ENCODE results near the gene NEDD4L. TPM values are rescaled to one million over a fixed set of nuclear protein-coding genes. Genes with fewer than 3 reads are reported as not detected.

NEDD4L gene
- total and polyA plus RNA-seq, 4 donors, result 10.2 to 20.3 (median 13.2) TPM

DNA sequence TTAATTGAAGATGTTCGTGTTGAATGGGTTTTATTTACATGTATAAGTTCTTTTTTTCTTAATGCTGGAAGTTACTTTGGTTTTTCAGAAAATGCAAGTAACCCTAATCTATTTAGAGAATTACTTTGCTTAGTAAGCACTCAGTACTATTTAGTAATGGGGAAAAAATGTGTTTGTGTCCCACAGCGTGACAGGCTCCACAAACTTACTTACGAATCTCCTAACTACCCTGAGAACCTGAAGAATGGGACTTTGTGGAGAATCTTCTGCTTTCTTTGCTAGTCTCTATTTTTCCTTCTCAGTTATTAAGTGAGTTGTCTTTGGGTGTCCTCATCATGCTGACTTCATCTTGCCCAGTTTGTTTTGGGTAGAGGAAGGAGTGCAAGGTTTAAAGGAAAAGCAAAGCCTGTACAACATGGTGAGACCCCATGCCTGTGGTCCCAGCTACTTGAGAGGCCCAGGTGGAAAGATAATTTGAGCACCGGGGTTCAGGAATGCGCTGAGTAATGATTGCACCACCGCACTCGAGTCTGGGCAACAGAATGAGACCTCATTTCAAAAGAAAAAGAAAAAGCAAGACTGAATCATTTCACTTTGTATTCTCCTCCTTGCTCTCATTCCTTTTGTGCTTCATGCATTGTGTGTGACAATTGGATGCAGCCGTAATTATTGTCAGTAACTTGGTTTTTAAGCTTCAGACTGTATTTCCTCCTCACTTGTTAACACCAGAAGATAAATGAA lies 10.2 kb downstream of the NEDD4L start:
- Histone ChIP-seq H3K36me3 (ENCODE audit: control insufficient read depth in 4 of 4, insufficient read depth in 3 of 4, low read depth in 1 of 4, low read length in 3 of 4) (no peaks in the 10 kb centered on the region), H3K9ac (ENCODE audit: low read depth in 1 of 2, low read length in 2 of 2) (no peak overlapping the region), H3K9me3 (ENCODE audit: control insufficient read depth in 4 of 4, low read length in 3 of 4) (no peaks in the 10 kb centered on the region), H3K27me3 (ENCODE audit: control insufficient read depth in 4 of 4, insufficient read depth in 4 of 4, low read length in 3 of 4) (no peaks in the 10 kb centered on the region), H3K4me3 (ENCODE audit: low read depth in 1 of 3, low read length in 3 of 3) (no peak overlapping the region), H3K4me1 (ENCODE audit: control insufficient read depth in 4 of 4, insufficient read depth in 4 of 4, low read length in 3 of 4) (peaks cover 0 to 12% (median 7%) of the 10 kb centered on the region in 4 donors), H3K27ac (ENCODE audit: low read depth in 1 of 2, low read length in 2 of 2) (no peak overlapping the region)
- no peak for DNase-seq (ENCODE audit: low spot score)
- TF ChIP-seq REST (IDR thresholded peaks at IDR 0.05) (no peak), MAX (IDR thresholded peaks at IDR 0.05) (no peak), NR2F2 (IDR thresholded peaks at IDR 0.05) (no peak), FOXA1 (IDR thresholded peaks at IDR 0.05) (no peak), CTCF (IDR thresholded peaks at IDR 0.05; ENCODE audit: low read depth, low read length, missing input control) (no peak), RAD21 (IDR thresholded peaks at IDR 0.05) (no peak), HNF4A (conservative IDR thresholded peaks at IDR 0.05) (no peak), YY1 (IDR thresholded peaks at IDR 0.05) (no peak), FOXA2 (IDR thresholded peaks at IDR 0.05) (no peak), TAF1 (conservative IDR thresholded peaks at IDR 0.05) (no peak), HNF4G (IDR thresholded peaks at IDR 0.05) (no peak), JUND (IDR thresholded peaks at IDR 0.05) (no peak), SP1 (IDR thresholded peaks at IDR 0.05) (no peak), RXRA (IDR thresholded peaks at IDR 0.05) (no peak), EGR1 (IDR thresholded peaks at IDR 0.05; ENCODE audit: low read depth in 2 of 2) (no peak)
- TF ChIP-seq, protein P1, sequence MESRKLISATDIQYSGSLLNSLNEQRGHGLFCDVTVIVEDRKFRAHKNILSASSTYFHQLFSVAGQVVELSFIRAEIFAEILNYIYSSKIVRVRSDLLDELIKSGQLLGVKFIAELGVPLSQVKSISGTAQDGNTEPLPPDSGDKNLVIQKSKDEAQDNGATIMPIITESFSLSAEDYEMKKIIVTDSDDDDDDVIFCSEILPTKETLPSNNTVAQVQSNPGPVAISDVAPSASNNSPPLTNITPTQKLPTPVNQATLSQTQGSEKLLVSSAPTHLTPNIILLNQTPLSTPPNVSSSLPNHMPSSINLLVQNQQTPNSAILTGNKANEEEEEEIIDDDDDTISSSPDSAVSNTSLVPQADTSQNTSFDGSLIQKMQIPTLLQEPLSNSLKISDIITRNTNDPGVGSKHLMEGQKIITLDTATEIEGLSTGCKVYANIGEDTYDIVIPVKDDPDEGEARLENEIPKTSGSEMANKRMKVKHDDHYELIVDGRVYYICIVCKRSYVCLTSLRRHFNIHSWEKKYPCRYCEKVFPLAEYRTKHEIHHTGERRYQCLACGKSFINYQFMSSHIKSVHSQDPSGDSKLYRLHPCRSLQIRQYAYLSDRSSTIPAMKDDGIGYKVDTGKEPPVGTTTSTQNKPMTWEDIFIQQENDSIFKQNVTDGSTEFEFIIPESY (IDR thresholded peaks at IDR 0.05), result no peak
- TF ChIP-seq, protein P2, sequence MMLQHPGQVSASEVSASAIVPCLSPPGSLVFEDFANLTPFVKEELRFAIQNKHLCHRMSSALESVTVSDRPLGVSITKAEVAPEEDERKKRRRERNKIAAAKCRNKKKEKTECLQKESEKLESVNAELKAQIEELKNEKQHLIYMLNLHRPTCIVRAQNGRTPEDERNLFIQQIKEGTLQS (IDR thresholded peaks at IDR 0.05), result no peak
- WGBS, result 67% methylated on average over 8 of the region's 8 CpGs

Measured in liver (tissue), 9 donors.